GM19467 (cell line): Measurements from ENCODE around the gene CARD8.
A peak's percentile ranks its signal among the peaks of the same experiment; 100 is the strongest.

Source experiments
- ATAC-seq: cut with Tn5 transposase; IDR thresholded peaks from one replicate; pipeline ENCODE4 v1.9.1; 2021; ENCODE audit warnings: mild to moderate bottlenecking, moderate library complexity; ENCODE audit not compliant: unreplicated experiment

Gene CARD8

DNA sequence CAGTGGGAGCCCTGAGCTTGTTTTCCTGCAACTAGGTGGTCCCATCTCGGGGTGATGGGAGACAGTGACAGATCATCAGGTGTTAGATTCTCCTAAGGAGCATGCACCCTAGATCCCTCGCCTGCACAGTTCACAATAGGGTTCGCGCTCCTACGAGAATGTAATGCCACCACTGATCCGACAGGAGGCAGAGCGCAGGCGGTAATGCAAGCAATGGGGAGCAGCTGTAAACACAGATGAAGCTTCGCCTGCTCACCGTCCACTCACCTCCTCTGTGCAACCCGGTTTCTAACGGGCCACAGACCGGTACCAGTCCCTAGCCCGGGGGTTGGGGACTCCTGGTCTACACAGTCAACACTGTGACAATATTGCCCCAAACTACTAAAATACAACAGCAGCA lies 38.8 kb downstream of the CARD8 start:
- ATAC-seq: no peak

- ATAC-seq: no peak
Measured at GRCh38 chr19:48213959-48214358, 41.8 kb downstream of the CARD8 start.

DNA sequence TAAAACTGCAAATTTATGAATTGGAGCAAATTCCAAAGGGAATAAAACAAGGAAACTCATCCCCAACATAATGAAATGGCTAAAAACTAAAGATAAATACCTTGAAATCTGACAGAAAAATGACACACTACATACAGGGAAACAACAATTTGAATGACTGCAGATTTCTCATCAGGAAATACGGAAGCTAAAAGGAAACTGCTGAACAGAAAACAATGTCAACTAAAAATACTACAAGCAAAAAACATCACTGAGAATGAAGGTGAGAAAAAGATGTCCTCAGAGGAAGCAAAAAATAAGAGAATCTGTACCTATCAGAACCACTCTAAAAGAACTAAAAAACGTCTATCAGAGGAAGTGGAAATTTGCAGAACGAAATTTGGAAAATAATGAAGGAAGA lies 45.7 kb downstream of the CARD8 start:
- ATAC-seq: no peak

DNA sequence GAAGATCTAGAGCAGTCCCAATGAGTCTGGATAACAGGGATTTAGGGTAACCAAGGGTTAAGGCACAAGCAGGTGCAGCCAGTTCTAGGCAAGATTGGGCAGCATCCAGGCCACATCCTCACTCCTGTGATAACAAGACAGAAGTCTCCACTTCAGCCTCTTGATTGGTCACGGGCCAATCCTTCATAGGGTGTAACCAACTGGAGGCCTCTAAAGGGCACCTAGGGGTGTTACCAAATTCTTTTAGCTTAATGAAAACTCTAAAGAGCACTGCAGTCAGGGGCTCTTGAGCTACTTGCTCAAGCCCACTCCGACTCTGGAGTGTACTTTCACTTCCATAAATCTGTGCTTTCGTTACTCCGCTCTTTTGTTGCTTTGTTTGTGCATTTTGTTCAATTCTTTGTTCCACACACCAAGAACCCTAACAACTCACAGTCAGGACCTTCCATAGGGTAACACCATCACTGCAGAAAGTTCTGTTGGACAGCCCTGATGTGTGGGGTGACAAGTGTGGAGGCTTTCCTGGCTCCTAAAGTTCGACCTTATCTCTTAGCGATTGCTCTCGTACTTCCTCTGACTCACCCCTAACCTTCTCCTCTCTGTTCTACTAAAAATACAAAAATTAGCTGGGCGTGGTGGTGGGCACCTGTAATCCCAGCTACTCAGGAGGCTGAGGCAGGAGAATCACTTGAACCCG lies 49.2 kb downstream of the CARD8 start:
- no peak for ATAC-seq

DNA sequence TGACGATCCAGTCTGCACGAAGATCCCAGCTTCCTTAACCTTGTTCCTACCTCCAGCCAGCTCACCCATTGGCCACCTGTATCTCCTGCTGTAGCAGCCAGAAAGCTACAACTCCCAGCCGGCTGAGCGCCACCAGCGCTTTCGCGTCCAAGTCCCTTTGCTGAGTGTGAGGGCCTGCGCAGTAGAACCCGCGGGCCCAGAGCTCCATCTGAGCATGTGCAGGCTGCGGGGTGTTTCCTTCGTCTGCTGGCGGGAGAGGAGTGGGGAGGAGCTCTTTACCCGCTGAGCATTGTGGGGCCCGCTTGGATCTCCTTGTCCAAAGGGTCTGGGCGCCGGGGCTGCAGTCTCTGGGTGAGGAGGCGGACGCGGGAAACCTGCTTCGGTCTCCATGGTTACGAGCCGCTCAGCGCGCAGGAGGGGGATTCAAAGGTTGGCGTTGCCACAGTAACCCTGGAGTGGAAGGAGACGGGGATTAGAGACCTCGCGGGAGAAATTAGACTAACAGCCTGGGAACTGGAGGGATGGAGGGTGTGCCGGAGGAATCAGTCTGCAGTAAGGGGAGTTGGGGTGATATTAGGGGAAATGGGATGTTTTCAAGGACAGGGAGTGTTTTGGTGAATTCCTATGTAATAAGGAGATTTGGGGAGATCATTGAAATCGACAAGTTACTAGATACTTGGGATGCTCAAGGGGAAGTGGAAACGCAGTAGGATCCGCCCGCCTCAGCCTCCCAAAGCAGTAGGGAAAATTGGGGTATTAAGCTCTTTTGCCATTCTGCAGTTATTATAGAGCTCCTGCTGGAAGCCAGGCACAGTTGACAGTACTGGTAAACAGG lies 51.7 kb downstream of the CARD8 start:
- ATAC-seq: peak; percentile 87

DNA sequence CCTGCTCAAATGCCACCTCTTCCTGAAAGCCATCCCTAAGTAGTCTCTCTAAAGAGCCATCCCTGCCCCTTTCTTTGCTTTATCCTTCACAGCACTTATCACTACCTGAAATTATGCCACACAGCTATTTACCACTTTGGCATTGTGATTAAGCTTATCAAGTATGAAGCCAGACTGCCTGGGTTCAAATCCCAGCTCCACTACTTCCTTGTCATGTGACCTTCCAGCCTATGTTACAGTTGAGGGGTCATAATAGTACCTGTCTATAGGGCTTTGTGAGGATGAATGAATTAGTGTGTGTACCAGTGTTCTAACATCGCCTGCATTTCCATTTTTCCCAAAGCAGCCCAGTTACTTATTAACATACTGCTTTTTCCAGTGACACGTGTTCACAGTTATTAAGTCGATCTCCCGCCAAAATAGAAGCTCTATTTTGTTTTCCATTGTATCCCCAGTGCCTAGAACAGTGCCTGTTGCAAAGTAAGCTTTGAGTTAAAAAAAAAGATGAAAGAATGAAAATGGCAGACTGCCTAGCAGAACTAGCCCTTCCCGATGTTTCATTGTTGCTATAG lies 52.4 kb downstream of the CARD8 start:
- no peak for ATAC-seq

- ATAC-seq: no peak
Measured at GRCh38 chr19:48196933-48197665, 58.6 kb downstream of the CARD8 start.

GRCh38 chr19:48196321-48196763 lies 59.4 kb downstream of the CARD8 start:
- no peak for ATAC-seq

DNA sequence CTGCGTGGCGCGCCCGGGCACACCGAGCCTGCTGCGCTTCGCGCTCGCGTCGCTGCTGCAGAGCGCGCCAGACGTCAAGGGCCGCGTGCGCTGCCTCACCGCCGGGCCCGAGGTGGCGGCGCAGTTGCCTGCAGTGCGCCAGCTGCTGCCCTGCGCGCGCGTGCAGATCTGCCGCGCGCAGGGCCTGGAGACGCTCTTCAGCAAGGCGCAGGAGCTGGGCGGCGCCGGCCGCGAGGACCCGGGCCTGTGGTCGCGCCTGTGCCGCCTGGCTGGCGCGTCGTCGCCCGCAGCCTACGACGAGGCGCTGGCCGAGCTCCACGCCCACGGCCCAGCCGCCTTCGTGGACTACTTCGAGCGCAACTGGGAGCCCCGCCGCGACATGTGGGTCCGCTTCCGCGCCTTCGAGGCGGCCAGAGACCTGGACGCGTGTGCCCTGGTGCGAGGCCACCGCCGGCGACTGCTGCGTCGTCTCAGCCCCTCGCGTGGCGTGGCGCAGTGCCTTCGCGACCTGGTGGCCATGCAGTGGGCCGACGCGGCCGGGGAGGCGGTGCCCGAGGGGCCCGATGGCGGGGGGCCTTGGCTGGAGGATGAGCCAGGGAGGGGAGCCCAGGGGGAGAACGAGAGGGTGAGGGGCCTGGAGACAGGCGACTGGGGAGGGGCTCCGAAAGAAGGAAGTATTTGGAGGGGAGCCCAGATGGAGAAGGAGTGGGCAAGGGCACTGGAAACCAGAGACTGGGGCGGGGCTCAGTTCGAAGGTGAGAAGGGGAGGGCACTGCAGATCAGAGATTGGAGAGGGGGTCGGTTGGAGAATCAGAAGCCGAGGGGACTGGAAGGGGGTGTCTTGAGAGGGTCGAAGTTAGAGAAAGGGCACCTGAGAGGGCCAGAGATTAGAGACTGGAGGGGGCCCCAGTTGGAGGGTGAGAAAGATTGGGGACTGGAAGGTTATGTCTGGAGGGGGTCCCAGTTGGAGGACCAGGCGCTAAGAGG lies 60.6 kb downstream of the CARD8 start:
- ATAC-seq: no peak

GRCh38 chr19:48194041-48194843 lies 61.5 kb downstream of the CARD8 start:
- no peak for ATAC-seq

- no peak for ATAC-seq
Measured at GRCh38 chr19:48192750-48193149, 63.0 kb downstream of the CARD8 start.

DNA sequence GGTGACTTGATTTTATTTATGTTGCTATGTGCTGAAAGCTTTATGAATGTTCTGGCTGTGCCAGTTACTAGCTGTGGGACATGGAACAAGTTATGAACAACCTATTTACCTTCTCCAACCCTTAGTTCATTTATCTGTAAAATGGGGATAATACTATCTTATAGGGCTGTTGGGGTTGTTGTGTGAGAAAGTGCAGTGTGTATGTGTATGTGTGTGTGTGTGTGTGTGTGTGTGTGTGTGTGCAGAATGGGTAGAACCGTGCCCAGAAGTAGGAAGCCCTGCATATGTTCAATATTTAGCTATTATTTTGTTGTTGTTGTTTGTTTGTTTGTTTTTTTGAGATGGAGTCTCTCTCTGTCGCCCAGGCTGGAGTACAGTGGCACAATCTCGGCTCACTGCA lies 64.8 kb downstream of the CARD8 start:
- no peak for ATAC-seq

- ATAC-seq: no peak
Measured at GRCh38 chr19:48190288-48190884, 65.3 kb downstream of the CARD8 start.

- ATAC-seq: peak; percentile 46
Measured at GRCh38 chr19:48186541-48186991, 69.1 kb downstream of the CARD8 start.

DNA sequence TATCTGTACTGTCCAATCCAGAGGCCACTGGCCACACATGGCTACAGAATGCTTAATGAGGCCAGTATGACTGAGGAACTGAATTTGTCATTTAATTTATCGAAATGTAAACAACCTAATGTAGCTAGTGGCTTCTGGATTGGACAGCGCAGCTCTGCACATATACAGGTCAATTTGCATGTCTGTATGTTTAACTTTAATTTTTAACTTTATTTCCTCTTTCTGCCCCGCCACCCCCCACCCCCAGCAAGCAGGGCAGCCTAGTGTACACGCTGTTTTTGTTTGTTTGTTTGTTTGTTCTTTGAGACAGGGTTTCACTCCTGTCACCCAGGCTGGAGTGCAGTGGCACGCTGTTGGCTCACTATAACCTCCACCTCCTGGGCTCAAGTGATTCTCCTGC lies 69.7 kb downstream of the CARD8 start:
- peak; percentile 17 for ATAC-seq

- ATAC-seq: no peak
Measured at GRCh38 chr19:48183356-48183755, 72.4 kb downstream of the CARD8 start.

- no peak for ATAC-seq
Measured at GRCh38 chr19:48182434-48182833, 73.3 kb downstream of the CARD8 start.

DNA sequence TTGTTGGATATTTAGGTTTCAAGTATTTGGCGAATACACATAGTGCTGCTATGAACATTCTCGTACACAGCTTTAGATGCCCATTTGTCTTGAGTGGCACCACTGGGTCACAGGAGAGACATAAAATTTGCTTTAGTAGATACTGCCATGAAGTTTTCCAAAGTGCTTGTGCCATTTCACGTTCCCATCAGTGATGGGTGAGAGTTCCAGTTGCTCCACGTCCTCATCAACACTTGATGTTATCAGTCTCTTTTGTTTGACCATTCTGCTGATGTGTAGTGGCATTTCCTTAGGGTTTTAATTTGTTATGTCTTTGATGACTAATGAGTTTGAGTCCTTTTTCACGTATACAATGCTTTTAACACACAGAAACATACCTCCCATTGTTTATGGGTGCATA lies 74.2 kb downstream of the CARD8 start:
- ATAC-seq: no peak

DNA sequence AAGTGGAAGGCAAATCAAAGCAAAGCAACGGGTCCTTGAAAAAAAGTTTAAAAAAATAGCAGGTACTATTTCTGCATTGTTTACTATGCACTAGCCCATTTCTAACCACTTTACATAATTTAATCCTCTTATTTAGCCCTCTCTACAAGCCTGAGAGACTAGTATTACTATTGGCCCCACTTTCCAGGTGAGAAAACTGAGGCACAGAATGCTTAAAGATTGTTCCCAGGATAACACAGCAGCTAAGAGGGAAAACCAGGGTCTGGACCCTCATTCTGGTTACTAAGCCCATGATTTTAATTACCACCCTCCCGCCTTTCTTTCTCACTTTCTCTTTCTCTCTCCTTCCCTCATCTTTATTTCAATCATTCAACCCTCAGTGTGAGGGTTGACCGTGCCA lies 79.5 kb downstream of the CARD8 start:
- no peak for ATAC-seq
